NCI-H345 (cell line): ENCODE data around the gene SLCO3A1.
"Not testable (repeated sequence)": the region's sequence is repeated elsewhere in the genome, so short reads cannot be mapped to it uniquely, and the experiment has no call there.

Experiments
- DNase-seq: peaks from one replicate; lab custom pipeline; 2025; lab: John Stamatoyannopoulos, UW

Gene SLCO3A1

DNA sequence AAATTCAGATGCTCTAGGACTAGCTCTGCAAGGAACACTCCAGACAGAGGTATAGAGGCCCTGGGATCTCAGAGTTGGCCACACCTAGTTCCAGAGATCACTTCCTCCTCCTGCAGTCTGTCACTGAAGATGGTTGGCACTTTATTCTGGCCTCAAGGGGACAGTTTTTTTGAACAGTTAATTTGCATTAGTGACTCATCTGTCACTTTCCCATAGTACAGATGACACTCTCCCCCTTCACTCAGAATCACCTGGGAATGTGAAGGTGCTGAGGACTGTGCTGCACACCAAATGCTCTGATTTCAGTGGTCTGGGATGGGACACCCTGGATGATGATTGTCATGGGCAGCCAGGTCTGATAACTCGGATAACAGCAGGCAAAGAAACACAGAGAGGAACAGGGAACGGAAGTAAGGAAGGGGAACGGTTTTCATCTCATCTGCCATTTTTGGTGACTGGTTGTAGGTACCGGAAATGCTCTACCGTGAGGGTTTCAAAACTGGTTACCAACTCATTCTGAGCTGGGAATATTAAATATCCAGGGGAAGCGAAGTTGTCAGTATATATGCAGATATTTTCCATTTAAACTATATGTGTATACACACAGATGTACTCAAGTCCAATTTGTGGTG, 307.6 kb downstream of the SLCO3A1 start:
- no peak for DNase-seq

DNA sequence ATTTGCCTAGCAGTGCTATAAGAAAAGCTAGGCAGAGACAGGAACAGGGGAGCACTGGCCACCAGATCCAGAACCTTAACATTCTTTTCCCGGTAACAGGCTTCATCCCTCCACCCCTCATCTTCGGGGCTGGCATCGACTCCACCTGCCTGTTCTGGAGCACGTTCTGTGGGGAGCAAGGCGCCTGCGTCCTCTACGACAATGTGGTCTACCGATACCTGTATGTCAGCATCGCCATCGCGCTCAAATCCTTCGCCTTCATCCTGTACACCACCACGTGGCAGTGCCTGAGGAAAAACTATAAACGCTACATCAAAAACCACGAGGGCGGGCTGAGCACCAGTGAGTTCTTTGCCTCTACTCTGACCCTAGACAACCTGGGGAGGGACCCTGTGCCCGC, 309.1 kb downstream of the SLCO3A1 start:
- no peak for DNase-seq

DNA sequence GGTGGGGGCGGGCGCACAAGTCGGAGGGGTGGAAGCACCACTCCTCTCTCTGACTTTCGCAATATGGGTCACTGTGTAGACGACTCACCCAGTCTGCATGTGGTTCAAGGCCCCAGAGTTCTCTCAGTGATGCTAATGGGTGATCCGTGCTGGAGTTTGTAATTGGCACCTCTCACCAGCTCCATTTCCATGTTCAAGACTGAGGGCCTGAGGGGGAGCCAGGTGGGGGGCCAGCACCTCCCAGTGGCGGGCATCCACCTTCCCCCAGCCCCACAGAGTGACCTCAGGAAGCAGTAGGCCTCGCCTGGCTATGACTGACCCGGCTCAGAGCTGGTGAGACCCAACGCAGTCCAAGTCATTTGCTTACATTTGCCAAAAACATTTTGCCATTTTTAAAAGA, 310.1 kb downstream of the SLCO3A1 start:
- DNase-seq: no peak

DNA sequence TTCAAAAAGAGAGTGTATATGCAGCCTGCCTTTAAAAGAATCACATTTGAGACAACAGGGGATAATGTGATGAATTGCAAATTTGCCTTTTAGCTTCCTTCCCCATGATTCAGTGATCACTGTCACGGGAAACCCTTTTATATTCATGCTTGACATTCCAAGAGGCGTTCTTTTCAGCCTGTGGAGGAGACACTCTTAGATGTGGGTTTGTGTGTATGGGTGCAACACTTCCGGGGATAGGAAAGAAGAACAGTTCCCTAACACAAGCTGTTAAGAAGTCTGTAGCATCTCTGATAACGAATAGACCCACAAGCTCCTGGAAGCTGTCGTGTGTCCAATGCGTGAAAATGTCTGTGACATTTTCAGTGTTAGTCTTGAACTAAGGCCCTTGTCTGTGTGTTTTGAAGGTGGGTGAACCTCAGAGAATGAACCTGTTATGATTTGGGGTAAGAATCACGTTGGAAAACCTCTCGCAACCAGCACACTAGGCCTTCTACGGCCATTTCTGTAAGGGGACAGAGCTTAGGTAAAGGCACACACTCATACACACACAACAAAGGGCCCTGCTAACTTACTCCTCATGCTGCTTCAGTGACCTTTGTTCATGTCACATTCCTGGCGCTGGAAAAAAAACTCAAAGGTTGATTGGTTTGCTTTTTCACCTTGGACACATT, 311.0 kb downstream of the SLCO3A1 start:
- no peak for DNase-seq

DNA sequence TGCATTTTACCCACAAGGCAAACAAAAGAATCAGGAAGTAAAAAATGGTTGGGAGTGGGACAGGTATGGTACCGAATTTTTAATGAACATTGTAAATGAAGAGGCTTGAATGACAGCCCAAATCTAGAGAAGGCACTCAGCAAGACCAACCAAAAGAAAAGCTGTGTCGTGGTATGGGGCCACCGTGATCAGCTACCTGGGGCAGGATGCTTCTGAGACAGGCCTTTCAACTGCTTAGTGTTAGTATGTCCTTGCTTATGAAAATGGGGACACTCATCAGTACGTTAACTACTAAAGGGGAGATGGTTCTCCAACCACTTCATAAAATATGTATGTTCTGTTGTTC, 311.5 kb downstream of the SLCO3A1 start:
- no peak for DNase-seq

DNA sequence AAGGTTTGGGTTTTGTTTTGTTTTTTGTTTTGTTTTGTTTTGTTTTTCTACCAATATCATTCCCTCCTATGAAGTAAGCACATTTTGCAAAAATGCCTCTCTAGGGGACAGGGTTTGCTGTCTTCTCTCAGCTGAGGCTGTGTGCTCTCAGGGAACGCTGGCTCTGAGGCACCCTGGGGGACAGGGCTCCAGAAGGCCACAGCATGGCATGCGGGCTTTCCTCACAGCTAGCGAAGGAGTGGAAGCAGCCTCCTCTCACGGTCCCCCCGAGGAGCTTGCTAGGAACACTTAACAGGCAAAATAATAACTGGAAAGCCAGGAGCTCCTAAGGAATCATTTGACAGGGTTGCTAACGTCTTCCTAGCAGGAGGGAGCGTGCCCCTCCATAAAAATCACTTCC, 312.5 kb downstream of the SLCO3A1 start:
- no peak for DNase-seq

DNA sequence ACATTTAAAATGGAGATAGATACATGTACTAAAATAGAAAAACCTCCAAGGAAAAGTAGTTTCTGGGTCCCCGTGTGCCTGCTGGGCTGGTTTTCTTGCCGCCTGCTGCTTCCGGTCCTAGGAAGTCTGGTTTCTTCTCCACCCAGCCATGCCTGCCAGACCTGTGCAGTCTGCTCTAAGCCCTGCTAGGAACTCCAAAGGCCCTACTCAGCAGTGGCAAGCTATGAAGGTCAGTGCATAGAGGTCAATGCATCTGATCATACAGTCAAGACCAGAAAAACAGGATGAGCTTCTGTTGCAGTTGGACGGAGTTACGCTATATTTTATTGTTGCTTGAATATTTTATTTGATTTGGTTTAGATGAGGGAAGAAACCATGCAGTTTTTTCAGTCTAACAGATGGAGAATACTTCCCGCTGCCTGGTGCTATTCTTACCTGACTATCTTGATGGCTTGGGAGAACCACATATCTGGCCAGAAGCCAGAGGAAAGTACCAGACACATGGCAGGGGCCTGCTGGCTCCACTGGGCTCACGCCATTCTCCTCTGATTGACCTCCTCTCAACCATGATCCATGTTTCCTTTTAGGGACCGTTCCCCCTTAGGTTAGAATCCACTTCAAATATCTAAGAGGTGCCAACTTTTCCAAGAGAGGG, 313.4 kb downstream of the SLCO3A1 start:
- DNase-seq: no peak

DNA sequence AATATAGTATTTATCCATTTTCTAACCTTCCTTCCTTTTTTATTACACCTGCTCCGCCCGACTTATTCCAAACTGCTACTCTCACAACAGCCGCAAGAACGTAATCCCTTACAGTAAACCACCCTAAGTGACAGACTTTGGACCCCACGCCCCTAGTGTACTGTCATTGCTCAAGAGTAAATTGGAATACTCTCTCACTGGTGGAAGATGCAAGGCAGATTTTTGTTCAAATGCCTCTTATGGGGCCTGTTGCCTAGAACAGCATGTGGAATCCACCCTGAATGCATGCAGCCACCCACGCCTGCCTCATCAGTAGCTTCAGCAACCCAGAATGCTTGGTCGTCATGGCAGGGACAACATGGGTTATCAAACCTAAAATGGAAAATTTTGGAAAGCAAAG, 313.9 kb downstream of the SLCO3A1 start:
- no peak for DNase-seq

DNA sequence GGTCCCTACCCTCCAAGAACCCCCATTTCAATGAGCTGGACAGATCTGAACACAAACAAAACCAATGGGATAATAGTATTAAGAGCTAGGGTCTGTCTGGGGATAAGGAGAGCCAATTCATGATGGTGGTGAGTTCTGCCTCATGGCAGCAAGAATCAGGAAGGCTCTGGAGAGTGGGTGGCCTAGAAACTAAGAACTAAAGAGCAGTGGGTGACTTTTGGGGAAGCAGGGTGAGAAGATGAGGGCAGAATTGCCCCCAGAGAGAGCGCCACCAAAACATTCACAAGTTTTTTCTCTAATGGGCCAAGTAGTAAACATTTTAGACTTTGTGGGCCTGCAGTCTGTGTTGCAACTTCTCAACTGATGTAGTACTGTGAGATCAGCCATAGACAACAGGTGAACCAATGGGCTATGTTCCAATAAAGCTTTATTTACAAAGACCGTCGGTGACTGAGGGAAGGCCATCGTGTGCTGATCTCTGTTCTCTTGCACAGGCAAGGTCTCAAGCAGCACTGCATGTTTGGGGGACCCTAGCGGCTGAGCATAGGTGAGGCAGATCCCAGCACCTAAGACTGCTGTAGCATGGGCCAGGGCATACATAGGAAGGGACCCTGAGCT, 314.7 kb downstream of the SLCO3A1 start:
- DNase-seq: no peak

DNA sequence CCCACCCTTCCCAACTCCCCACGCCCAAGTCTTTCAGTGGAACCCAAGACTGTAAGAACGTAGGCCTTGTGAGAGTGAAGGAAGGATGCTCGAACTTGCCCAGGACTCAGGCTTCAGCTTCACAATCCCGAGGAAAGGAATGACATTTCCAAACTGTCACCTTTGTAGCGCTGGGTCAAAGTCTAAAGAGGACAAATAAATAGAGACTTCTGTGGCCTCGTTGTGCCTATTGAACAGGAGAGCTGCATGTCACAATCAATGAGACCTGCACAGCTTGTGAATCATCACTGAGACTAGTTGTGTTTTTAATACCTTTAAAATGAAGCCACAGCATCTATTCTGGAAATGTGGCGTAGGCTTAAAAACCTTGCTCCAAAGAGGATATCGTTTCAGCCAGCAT, 317.4 kb downstream of the SLCO3A1 start:
- DNase-seq: no peak

DNA sequence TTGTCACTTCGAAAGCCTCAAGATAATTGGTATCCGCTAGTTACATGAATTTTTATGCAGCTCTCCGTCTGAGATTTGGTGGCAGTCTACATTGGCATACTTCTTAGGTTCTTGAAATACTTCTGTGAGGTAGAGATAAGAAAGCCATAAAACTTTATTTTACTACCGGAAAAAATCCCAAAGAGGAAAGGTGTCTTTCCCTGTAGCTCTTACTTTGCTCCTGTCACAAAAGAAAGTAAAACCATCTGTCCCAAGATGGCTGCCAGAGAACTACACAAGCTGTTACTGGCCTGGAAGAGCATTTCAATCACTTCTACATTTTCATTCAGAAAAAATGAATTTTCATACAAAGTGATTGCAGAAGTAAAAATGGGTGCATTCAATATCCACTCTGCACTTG, 325.4 kb downstream of the SLCO3A1 start:
- DNase-seq: no peak

DNA sequence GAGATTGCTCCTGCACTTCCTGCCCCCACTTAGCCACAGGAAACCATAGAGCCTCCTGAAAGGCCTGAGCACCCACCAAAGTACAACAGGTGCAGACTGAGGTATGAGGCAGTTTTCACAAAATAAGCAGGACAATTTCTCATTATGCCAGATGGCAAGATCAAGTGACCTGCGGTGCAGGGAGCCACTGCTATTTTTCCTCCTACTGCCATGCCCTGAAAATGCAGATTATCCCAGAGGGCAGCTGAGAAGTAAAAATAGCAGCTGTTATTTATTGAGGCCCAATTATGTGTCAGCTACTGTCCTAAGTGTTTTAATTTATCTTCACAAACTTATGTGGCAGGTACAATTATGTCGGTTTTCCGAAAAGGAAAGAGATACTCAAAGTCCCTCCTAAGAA, 330.6 kb downstream of the SLCO3A1 start:
- DNase-seq: no peak

DNA sequence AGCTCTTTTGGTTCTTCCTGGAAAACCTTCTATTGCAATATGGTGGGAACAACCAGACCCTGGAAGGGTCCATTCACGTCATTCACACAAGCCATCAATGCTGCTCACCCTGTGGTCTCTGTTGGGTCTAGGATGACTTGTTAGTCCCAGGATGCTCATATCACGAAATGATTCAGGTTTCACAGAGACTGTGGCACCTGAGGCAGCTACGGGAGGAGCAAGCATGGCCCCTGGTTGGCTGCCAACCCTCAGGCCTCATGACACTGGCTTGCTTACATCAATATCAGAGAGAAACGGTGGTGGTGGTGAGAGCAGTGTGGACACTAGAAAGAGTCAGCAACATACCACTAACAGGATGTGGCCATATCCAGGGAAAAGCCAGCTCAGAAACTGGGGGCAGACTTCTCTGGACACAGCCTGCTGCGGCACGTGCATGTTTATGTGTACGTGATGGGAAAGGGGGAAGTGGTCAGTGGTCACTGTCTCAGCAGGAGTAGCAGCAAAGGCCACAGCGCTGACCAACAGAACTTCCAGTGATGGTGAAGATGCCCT, 331.2 kb downstream of the SLCO3A1 start:
- DNase-seq: no peak

DNA sequence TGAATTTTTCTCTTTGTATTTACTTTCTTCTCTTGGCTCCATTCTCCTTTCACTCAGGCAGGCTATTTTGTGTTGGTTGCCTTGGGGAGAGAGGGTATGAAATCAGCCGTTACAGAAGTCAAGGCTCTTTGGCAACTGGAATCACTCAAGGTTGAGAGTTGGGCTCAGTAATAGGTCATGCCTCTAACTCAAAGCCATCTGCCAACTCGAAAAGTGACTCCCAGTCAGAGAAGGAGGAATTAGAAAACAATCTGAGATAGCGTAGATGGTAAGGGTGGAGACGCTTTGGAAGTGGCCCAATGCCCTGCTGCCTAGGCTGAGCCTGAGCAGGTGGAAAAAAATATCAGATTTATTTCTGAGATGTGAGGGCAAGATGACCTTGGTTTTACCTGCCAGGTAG, 334.5 kb downstream of the SLCO3A1 start:
- DNase-seq: no peak

DNA sequence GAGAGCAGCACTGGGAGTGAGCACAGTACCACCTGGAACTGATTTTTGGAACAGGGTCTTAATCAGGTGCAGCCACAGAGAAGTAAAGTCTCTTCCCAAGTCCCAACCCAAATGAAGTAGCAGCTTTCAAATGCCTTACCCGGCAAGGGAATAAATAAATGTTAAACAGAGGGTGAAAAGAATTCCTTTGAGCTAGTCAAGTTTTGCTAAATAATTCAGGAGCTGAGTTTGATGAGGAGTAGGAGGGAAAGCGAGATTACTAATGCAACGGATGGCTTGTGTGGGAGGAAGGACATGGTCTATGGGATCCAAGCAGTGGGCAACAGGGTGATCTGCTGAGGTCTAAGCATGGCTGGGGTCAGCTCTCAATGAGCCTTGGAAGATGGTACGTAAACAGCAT, 335.7 kb downstream of the SLCO3A1 start:
- no peak for DNase-seq

DNA sequence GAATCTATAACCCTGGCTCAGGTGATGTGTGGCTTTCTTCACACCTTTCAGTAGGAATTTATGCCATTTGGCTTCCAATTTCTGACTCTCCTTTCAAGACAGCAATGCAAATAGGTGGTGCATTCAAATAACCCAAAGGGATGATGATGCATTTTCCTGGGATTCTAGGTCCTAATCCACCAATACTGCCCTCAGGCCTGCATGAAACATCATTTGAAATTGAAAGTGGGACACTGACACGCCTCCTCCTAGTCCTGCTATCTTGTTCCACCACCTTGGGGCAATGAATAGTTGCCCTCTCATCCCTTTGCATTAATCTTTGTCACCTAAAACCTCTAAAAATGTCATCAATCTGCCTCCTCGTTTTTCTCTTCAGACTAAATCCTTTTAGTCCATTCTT, 341.7 kb downstream of the SLCO3A1 start:
- DNase-seq: no peak

DNA sequence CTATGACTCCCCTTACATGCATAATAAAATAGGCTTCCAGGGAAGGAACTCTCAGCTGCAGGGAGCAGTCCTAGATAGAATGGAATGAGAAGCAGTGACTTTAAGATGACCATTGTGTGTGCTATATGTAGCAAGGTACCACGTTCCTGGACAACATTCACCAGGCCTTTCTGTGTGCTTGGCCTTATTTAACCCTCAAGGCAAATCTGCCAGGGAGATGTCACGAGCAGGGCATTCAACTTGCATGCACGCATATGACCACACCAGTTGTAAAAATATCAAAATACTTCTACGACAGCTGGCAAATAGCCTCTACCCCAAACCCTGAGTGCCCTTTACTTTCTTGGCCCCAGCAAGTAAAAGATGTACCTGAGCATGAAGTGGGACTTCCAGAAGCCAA, 342.8 kb downstream of the SLCO3A1 start:
- no peak for DNase-seq

DNA sequence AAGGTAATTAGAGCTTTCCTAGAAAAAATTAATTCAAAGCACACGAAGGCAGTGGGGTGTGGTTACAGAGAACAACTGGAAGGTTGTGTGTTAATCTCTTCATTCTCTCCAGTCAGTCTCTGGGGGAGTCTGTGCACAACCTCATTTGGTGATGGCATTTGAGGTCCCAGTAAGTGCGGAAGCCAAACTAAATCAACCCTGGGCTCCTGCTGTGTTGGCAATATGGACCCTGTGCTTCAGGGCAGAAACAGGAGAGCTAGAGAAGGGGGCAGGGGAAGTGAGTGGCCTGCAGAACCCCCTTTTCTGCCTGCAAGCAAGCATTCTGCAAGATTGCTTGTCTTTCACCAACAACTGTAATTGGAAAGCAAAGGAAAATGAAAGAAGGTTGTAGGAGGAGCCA, 344.2 kb downstream of the SLCO3A1 start:
- DNase-seq: no peak

DNA sequence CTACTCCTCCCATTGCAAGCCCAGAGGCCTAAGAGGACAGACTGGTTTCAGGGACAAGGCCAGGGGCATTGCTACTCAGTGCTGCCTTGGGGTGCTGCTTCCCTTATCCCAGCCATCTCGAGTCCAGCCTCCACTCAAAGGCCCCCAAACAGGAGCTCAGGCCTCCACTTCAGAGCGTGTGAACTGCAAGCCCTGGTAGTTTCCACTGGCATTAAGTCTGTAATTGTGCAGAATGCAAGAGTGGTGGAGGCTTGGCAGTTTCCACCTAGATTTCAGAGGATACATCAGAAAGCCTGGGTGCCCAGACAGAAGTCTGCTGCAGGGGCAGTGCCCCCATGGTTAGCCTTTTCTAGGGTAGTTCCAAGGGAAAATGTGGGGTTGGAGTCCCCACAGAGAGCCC, 347.4 kb downstream of the SLCO3A1 start:
- no peak for DNase-seq

DNA sequence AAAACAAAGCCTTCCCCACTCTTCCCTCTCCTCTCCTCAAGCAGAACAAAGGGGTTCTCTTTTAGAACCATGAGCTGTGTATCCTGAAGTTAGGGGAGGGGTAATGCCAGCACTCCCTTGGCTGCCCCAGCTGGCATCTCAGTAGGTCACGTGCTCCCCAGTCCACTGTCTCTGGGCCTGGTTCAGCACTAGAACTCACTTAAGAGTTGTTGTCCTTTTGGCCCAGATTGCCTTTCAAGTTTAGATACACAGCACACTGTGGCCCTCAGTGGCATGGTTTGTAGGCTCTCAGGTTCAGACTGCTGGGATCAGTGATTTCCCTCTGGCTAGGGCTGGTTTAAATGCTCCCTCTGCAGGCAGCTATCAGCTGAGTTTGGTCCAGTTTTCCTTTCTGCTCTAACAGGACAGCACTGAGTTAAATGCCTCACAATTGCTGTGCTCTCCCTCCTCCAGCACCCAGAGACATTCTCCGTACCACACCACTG, 351.8 kb downstream of the SLCO3A1 start:
- DNase-seq: no peak

DNA sequence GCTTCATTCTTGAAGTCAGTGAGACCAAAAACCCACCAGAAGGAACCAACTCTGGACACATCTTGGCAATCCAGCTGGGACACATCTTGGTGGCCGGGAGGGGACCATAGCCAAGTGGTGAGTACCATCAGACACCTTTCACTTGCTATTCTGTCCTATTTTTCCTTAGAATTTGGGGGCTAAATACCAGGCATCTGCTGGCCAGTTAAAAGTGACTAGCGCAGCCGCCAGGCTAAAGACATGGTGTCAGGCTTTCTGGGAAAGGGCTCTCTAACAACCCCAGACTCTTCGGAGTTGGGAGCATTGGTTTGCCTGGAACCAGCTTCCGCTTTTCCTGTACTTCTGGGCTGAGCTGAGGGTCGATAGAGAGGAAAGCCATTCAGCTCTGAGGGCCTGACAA, 354.1 kb downstream of the SLCO3A1 start:
- DNase-seq: not testable (repeated sequence)
